Activated CD4-positive, CD25-positive, alpha-beta regulatory T cell treated with anti-CD3 and anti-CD28 coated beads, Interleukin-2, amount 50 U/mL, for 24 hours (primary cell): ENCODE data around the gene SLC41A1.
"Not testable (repeated sequence)": the region's sequence is repeated elsewhere in the genome, so short reads cannot be mapped to it uniquely, and the experiment has no call there.

Experiments used
- ATAC-seq, 2 donors: fragments of 150-1000 bp; cut with Tn5 transposase; one replicate each; pipeline ENCODE4 v1.10.0; 2021; ENCODE audit warnings: mild to moderate bottlenecking in 1 of 2, moderate library complexity in 1 of 2

Gene SLC41A1

GRCh38 chr1:205812878-205813754, at the start of gene SLC41A1:
Gene SLC41A1 (minus strand): TSS chr1:205813198. CDS start chr1:205810441, 2,757 bp downstream.
- peak; percentile 94 to 96 for ATAC-seq

GRCh38 chr1:205861540-205861939, 48.5 kb upstream of the SLC41A1 start:
- no peak for ATAC-seq

DNA sequence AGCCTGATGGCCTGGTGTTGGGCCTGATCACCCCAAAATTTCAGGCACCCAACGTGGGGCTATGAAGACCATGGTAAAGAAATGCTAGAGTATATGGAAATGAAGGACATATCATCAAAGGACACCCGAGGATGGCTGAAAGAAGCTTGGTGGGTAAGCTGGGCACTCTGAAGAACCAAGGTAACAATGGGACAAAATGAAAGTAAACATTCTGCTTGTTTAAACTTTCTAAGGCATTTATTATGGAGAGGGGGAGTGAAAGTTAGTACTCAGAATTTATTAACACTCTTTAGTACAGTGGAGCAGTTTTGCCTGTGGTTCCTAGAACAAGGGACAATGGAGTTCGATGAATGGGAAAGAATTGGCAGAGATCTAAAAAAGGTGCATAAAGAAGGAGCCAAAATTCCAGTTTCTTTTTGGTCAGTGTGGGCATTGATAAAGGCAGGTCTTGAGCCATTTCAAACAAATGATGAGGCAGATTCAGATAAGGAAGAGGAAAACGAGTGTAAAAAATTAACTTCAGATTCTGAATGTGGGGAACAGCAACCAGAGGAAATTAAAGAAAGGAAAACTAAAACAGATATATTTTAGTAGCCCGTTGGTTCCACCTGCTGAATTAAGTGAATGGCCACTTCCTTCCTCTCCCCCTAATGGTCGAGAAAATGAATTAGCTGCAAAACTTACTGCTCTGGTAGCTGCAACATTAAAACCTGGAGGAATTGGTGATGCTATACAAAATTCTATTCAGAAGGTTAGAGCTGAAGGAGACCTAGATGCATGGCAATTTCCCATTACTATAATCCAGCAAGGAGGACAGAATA, 45.4 kb upstream of the SLC41A1 start:
- no peak for ATAC-seq

GRCh38 chr1:205857501-205857900, 44.5 kb upstream of the SLC41A1 start:
- ATAC-seq, result not testable (repeated sequence)

DNA sequence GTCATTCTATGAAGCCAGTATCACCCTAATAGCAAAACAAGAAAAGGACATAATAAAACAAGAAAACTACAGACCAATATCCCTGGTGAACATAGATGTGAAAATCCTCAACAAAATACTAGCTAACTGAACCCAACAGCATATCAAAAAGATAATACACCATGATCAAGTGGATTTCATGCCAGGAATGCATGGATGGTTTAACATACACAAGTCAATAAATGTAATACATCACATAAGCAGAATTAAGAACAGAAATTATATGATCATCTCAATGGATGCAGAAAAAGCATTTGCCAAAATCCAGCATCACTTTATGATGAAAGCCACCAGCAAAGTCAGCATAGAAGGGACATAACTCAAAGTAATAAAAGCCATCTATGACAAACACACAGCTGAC, 43.4 kb upstream of the SLC41A1 start:
- no peak for ATAC-seq

DNA sequence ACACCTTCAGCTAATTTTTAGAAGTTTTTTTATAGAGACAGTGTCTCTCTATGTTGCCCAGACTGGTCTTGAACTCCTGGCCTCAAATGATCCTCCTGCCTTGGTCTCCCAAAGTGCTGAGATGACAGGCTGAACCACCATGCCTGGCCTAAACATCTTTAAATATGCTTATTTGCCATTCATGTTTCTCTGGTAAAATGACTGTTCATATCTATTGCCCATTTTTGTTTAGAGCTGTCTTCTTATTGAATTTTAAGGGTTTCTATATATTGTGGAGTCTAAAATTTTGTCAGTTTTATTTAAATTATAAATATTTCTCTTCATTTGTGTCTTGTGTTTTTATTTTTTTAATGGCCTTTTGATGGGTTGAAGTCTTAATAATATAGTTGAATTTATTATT, 40.0 kb upstream of the SLC41A1 start:
- ATAC-seq, result no peak

DNA sequence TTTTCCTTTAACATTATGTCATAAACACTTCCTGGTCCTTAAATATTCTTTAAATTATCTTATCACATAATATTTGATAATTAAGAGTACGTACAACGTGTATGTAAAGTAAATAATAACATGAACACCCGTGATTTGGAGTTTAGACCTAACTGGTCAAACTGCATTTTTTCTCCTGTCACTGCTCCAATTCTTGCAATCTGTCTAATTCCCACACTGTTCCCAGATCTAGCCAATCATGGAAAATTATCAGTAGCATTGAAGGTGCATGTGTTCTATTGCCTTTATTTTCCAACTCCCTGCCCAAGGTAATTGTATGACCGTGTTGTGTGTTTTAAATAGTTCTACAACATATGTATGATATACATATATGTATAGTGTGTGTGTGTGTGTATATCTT, 39.0 kb upstream of the SLC41A1 start:
- ATAC-seq, result no peak

- peak; percentile 98 to 99 for ATAC-seq
Measured at GRCh38 chr1:205849619-205850355, 36.8 kb upstream of the SLC41A1 start, which contains the start of gene PM20D1. Gene PM20D1 (minus strand): TSS chr1:205850132. CDS start chr1:205850072, 60 bp downstream.

GRCh38 chr1:205843036-205843859, 30.2 kb upstream of the SLC41A1 start:
- no peak for ATAC-seq

DNA sequence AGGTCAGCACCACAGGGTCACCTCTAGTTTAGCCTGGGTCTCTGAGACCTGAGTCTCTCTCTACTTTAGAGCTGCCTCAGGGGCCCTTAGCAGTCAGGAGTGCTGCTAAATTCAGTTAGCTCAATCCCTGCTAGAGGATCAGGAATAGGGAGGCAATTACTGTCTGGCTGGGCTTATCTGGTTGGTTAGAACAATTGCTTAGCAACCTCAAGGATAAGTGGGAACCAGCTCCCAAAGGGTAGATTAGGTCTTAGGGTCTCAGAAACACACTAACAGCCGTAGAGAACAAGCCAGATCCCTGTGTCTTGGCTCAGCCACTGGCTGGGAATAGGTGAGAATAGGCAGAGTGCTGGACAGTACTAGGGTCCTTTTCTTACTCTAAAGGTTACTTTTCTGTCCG, 29.2 kb upstream of the SLC41A1 start:
- no peak for ATAC-seq

- ATAC-seq, result no peak
Measured at GRCh38 chr1:205840146-205840923, 27.3 kb upstream of the SLC41A1 start.

DNA sequence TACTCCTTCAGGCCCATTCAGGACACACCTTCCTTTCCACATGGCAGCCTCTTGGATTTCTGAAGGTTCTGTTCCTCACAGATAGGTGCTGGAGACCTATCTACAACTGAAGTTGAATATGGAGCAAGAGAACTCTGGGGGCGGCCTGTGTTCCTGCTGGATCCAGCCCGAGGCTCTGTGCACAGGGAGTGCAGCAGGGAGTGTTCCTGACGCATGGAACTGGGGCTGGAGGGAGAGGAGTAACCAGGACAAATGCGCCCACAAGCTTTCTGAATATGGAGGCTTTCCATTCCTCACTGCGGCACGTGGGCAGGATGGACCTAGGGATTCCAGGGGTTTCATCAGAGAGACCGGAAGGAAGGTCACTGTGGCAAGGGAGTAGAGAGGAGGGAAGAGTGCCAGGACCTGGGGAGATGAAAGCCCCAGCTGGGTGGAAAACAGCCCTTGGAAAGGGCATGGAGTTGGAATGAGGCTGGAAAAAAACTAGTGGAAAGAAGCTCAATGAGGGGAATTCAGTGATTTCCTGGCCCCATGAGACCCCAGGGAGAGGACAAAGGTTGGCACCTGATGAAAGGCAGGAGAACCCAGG, 24.5 kb upstream of the SLC41A1 start:
- no peak for ATAC-seq

- no peak for ATAC-seq
Measured at GRCh38 chr1:205834751-205835150, 21.8 kb upstream of the SLC41A1 start.

- no peak for ATAC-seq
Measured at GRCh38 chr1:205832326-205832751, 19.3 kb upstream of the SLC41A1 start.

GRCh38 chr1:205827623-205828022, 14.6 kb upstream of the SLC41A1 start:
- no peak for ATAC-seq

DNA sequence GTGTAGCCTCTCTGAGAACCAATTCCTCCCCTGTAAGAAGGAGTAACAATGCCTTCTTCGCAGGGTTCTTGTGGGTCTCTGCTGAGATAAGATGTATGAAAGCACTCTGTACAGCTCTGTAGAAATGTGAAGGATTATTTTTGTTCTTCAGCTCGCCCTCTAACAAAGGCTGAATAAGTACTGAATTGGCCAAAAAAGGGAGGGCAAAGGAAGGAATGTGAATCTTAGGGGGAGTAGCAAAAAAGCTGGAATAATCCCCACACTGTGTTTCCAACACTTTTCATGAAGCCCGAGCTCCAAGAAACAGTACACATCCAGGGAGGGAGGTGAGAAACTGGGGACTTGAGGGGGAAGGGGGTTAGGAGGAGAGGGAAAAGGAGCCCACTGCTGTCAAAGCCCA, 14.0 kb upstream of the SLC41A1 start:
- ATAC-seq, result no peak

DNA sequence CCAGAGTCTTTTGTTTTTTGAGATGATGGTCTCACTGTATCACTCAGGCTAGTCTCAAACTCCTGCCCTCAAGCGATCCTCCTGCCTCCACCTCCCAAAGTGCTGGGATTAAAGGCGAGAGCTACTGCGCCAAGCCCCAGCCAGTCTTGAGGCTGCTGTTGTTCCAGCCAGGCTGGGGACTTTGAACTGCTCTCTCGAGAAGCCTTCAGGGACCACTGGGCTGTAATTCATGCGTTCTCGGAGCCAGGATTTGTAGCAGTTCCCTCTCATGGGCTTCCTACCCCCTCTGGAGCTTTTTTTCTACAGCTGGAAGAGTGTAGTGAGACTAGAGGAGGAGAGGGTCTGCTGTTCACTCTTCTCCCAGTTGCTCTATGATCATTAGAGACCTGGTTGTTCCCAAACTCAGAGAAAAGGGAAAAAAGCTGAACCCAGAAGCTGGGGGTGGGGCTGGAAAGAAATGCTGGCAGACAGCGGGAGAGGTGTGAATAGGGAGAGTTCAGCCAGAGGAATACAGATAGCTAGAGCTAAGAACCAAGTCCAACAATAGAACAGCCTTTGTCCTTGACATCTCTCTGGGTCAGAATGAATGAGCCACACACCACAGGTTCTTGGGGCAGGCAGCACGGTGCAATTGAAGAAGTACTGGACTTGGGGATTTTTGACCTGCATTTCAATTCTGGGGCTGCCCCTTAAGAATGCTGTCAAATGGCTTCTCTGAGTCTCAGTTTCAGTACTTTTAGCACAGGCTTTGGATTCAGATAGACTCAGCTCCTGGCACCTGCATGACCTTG, 13.2 kb upstream of the SLC41A1 start:
- ATAC-seq, result peak in 1 of 2 donors; percentile 10

DNA sequence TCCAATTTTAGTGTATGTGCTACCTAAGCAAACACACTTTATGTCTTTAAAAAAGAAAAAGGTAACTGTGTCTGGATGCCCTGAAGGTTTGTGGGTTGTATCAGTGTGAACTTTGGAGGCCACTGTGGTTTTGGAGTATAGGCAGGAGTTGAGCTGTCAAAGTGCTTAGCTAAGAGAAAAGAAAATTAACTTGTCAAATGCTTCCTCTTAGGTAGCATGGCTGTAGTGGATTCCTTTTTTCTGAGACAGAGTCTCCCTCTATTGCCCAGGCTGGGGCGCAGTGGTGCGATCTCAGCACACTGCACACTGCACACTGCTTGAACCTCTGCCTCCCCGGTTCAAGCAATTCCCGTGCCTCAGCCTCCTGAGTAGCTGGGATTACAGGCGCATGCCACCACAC, 11.2 kb upstream of the SLC41A1 start:
- ATAC-seq, result no peak

DNA sequence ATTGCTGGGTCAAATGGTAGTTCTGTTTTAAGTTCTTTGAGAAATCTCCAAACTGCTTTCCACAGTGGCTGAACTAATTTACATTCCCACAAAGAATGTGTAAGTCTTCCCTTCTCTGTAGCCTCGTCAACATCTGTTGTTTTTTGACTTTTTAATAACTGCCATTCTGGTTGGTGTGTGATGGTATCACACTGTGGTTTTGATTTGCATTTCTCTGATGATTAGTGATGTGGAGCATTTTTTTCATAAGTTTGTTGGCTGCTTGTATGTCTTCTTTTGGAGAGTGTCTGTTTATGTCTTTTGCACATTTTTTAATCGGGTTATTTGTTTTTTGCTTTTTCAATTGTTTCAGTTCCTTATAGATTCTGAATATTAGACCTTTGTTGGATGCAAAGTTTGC, 10.3 kb upstream of the SLC41A1 start:
- peak in 1 of 2 donors; percentile 55 for ATAC-seq

DNA sequence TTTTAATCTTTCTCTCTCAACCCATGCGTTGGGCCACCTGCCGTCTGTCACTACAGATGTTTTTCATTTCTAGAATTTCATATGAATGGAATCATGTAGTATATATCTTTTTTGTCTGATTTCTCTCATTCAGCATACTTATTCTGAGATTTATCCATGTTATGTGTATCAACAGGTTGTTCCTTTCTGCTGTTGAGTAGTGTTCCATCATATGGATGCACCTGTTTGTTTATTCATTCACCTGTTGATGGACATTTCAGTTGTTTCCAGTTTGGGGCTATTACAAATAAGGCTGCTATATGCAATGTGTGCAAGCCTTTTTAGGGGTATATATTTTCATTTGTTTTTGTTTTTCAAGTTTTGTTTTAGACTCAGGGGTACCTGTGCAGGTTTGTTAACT, 9.4 kb upstream of the SLC41A1 start:
- no peak for ATAC-seq
